ENCODE results near the gene SAMHD1. TPM values are rescaled to one million over a fixed set of nuclear protein-coding genes. Genes with fewer than 3 reads are reported as not detected.

Gene SAMHD1
- total and polyA plus RNA-seq, 2 of the 13 experiments (the other 11 are each of a cell fraction or from before 2014, with no cell fraction given): 16.9 to 43.5 TPM

DNA sequence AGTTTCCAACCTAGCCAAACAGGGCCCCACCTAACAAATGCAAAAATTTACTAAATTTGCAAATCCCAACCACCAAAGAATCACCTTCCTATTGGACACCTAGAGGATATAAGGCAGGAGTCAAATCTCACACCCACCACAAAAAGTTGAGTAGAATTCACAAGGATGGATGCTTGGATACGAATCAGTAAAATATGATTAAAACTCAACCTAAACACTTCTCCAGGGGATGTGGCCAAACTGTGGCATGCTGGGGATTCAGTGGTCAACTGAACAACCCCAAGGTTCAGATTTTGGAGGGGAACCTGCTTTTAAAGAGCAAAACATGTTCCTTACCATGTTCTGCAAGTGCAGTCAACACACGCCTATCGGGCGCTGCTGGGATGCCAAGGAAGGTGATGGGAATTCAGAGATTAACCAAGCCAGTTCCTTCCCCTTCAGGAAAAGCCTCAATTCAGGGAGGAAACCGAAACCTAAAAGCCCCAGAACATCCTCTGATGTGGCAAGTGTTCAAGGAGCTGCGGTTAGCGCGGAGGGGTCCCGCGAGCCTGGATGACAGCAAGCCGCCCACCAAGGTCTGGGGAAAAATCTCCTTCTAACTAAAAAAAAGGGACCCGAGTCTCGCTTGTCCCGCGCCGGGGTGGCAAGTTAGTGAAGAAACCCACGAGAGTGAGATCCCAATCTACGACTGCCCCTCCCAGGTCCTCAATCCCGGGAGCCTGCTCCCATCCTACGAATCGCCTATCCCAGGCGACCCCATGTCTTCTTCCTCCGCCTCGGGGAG lies 902 bp downstream of the SAMHD1 start (continued):
- TF ChIP-seq, protein P1, sequence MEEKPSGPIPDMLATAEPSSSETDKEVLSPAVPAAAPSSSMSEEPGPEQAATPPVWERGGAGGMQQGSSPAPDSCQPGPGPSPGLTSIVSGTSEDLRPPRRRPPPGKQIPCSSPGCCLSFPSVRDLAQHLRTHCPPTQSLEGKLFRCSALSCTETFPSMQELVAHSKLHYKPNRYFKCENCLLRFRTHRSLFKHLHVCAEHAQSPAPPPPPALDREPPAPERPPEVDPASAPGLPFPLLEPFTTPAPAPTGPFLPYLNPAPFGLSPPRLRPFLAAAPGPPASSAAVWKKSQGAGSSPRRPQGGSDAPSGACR (CRISPR knock-in tag; IDR thresholded peaks at IDR 0.05): 0 out of 2 replicates have a peak, but pooled peaks have one; percentile 17
- TF ChIP-seq KDM5A (IDR thresholded peaks at IDR 0.05; ENCODE audit: borderline replicate concordance, low read length): peak; percentile 35; the same call in 1 of the 2 replicates
- TF ChIP-seq, protein P2, sequence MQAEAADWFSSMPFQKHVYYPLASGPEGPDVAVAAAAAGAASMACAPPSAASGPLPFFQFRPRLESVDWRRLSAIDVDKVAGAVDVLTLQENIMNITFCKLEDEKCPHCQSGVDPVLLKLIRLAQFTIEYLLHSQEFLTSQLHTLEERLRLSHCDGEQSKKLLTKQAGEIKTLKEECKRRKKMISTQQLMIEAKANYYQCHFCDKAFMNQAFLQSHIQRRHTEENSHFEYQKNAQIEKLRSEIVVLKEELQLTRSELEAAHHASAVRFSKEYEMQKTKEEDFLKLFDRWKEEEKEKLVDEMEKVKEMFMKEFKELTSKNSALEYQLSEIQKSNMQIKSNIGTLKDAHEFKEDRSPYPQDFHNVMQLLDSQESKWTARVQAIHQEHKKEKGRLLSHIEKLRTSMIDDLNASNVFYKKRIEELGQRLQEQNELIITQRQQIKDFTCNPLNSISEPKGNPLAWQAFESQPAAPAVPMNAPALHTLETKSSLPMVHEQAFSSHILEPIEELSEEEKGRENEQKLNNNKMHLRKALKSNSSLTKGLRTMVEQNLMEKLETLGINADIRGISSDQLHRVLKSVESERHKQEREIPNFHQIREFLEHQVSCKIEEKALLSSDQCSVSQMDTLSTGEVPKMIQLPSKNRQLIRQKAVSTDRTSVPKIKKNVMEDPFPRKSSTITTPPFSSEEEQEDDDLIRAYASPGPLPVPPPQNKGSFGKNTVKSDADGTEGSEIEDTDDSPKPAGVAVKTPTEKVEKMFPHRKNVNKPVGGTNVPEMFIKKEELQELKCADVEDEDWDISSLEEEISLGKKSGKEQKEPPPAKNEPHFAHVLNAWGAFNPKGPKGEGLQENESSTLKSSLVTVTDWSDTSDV (CRISPR knock-in tag; IDR thresholded peaks at IDR 0.05): no peak
- no peak for TF ChIP-seq ZNF766 (CRISPR knock-in tag; IDR thresholded peaks at IDR 0.05; ENCODE audit: borderline replicate concordance)
- TF ChIP-seq NFIC (IDR thresholded peaks at IDR 0.05; ENCODE audit: low read length): 0 out of 2 replicates have a peak, but pooled peaks have one; percentile 13
- TF ChIP-seq, protein P3, sequence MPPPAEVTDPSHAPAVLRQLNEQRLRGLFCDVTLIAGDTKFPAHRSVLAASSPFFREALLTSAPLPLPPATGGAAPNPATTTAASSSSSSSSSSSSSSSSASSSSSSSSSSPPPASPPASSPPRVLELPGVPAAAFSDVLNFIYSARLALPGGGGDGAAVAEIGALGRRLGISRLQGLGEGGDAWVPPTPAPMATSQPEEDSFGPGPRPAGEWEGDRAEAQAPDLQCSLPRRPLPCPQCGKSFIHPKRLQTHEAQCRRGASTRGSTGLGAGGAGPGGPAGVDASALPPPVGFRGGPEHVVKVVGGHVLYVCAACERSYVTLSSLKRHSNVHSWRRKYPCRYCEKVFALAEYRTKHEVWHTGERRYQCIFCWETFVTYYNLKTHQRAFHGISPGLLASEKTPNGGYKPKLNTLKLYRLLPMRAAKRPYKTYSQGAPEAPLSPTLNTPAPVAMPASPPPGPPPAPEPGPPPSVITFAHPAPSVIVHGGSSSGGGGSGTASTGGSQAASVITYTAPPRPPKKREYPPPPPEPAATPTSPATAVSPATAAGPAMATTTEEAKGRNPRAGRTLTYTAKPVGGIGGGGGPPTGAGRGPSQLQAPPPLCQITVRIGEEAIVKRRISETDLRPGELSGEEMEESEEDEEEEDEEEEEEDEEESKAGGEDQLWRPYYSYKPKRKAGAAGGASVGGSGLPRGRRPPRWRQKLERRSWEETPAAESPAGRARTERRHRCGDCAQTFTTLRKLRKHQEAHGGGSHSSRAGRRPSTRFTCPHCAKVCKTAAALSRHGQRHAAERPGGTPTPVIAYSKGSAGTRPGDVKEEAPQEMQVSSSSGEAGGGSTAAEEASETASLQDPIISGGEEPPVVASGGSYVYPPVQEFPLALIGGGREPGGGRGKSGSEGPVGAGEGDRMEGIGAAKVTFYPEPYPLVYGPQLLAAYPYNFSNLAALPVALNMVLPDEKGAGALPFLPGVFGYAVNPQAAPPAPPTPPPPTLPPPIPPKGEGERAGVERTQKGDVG (CRISPR knock-in tag; IDR thresholded peaks at IDR 0.05; ENCODE audit: borderline replicate concordance): no peak
- no peak for TF ChIP-seq TRIM24 (CRISPR knock-in tag; IDR thresholded peaks at IDR 0.05)
- TF ChIP-seq NPAS2 (CRISPR knock-in tag; IDR thresholded peaks at IDR 0.05; ENCODE audit: borderline replicate concordance): 0 out of 2 replicates have a peak, but pooled peaks have one; percentile 32
- no peak for TF ChIP-seq HHEX (CRISPR knock-in tag; IDR thresholded peaks at IDR 0.05)
- TF ChIP-seq, protein P4, sequence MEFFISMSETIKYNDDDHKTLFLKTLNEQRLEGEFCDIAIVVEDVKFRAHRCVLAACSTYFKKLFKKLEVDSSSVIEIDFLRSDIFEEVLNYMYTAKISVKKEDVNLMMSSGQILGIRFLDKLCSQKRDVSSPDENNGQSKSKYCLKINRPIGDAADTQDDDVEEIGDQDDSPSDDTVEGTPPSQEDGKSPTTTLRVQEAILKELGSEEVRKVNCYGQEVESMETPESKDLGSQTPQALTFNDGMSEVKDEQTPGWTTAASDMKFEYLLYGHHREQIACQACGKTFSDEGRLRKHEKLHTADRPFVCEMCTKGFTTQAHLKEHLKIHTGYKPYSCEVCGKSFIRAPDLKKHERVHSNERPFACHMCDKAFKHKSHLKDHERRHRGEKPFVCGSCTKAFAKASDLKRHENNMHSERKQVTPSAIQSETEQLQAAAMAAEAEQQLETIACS (CRISPR knock-in tag; IDR thresholded peaks at IDR 0.05): no peak
- TF ChIP-seq SMC3 (IDR thresholded peaks at IDR 0.05; ENCODE audit: low read length): peak; percentile 3; the same call in 1 of the 2 replicates
- 0 out of 2 replicates have a peak, but pooled peaks have one; percentile 16 for TF ChIP-seq KDM4B (CRISPR knock-in tag; IDR thresholded peaks at IDR 0.05)
- TF ChIP-seq ARID2 (CRISPR knock-in tag; IDR thresholded peaks at IDR 0.05; ENCODE audit: borderline replicate concordance): 0 out of 2 replicates have a peak, but pooled peaks have one; percentile 25
- TF ChIP-seq ASH2L (IDR thresholded peaks at IDR 0.05; ENCODE audit: insufficient read length, low read depth, low read length): peak; percentile 80
- TF ChIP-seq, protein P5, sequence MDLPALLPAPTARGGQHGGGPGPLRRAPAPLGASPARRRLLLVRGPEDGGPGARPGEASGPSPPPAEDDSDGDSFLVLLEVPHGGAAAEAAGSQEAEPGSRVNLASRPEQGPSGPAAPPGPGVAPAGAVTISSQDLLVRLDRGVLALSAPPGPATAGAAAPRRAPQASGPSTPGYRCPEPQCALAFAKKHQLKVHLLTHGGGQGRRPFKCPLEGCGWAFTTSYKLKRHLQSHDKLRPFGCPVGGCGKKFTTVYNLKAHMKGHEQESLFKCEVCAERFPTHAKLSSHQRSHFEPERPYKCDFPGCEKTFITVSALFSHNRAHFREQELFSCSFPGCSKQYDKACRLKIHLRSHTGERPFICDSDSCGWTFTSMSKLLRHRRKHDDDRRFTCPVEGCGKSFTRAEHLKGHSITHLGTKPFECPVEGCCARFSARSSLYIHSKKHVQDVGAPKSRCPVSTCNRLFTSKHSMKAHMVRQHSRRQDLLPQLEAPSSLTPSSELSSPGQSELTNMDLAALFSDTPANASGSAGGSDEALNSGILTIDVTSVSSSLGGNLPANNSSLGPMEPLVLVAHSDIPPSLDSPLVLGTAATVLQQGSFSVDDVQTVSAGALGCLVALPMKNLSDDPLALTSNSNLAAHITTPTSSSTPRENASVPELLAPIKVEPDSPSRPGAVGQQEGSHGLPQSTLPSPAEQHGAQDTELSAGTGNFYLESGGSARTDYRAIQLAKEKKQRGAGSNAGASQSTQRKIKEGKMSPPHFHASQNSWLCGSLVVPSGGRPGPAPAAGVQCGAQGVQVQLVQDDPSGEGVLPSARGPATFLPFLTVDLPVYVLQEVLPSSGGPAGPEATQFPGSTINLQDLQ (CRISPR knock-in tag; IDR thresholded peaks at IDR 0.05): 0 out of 2 replicates have a peak, but pooled peaks have one; percentile 52
- no peak for TF ChIP-seq TCF12 (IDR thresholded peaks at IDR 0.05)
- 0 out of 2 replicates have a peak, but pooled peaks have one; percentile 6 for TF ChIP-seq TCF12 (CRISPR knock-in tag; IDR thresholded peaks at IDR 0.05)
